Measurements from ENCODE around the gene KCNIP1.

Gene KCNIP1

DNA sequence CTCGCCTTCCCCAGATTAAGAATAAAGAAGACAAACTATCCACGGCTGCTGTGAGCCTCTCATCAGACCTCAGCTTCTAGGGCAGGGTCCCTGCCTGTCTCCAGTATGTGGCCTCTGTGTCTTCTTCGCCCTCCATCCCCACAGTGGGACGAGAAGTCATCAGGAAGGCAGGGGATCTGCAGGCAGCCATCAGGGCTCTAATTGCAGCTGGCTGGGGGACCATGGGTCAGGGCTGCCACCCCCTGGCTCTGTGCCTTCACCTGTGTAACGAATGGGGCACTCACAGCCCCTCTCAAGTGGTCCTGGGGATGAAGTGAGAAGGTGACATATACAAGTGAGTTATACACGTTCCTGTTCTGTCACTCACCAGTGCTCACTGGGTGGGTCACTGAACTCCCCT is 139.8 kb downstream of the KCNIP1 start:
- DNase-seq (ENCODE audit: low read depth) = no peak

DNA sequence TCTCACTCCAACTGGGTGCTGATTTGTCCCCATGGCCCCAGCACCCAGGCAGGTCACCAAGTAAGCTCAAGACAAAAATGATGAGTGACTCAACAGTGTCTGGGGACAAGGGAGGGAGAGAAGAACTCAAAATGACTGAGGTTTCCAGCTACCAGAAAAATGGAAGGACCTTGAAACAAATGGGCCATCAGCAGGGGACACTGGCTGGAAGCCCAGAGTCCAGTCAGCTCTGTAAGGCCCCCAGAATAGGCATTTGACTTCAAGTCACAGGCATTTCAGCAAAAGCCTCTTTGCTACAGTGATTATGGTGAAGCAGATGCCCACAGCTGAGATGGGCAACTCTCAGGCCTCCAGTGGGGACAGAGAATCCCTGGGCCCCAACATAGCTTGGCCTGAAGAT is 140.7 kb downstream of the KCNIP1 start:
- no peak for DNase-seq (ENCODE audit: low read depth)

DNA sequence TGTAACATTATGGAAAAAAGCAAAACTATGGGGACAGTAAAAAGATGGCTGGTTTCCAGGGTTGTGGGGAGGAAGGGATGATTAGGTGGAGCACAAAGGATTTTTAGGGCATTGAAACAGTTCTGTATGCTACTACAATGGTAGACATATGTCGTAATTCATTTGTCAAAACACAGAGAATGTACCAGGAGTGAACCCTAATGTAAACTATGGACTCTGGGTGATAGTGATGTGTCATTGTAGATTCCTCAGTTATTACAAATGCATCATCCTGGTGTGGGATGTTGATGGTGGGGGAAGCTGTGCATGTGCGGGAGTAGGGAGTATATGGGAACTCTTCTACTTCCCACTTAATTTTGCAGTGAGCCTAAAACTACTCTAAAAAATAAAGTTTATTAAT is 144.7 kb downstream of the KCNIP1 start:
- peak; percentile 32 for DNase-seq (ENCODE audit: low read depth)

DNA sequence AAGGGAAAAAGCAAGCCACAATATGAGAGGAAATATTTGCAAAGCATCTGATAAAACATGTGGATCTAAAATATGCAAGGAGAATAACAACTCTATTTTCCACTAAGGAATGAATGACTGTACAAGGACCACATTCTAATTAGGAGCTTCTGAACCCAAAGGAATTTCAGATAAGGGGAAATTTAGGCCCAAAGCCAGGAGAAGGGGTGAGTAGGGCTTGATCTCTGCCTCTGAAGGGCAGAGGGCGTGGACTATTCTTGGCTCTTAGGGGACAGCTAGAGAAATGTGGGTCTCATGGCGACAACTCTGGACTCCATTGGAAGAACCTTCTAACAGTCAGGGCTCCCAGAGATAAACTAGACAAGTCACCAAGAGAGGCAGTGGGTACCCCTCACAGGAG is 147.0 kb downstream of the KCNIP1 start:
- no peak for DNase-seq (ENCODE audit: low read depth)

DNA sequence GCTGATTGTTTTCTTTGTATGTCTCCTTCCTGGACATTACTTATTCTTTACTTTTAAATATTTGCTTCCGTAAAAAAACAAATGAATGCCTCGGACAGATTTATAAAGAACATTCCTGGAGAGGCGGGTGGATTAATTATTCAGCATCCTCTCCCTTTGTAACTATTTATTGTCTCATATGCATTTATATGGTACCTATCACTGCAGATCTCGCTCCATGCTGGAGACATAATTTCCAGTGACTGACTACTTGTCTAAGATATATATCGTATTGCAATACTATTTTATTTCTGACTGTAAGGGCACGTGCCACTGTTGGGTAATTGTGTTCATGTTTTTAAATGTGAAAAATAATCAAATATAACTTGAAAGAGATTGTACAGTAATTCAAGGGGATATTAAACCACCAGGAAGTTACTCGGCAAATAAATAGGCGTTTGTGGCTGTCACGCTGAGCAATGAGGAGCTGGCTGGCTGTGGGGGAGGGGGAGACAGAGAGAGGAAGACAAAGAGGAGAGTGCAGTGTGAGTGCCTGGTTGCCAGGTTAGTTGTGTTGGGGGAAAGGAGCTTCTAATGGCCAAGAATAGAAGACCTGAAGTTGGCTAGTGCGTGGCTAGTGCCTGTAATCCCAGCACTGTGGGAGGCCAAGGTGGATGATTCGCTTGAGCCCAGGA is 147.9 kb downstream of the KCNIP1 start:
- DNase-seq (ENCODE audit: low read depth) = no peak

DNA sequence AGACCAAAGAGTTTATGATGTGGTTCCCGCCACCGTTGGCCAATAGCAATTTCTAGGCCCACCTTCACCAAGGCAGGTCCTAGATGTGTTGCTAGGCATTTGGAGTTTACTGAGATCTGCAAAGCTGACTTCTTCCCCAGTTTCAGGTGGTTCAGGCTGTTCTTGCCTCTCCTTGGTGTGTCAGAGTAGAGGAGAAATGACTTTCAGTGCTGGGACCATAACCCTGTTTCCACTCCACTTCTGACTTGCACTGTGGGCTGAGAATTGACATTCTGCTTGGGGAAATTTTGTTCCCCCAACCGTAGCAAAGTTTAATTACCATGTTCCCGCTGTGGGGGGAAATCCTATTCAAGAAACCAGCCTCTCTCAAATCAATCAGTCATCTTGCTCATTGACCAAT is 151.7 kb downstream of the KCNIP1 start:
- DNase-seq (ENCODE audit: low read depth) = no peak

DNA sequence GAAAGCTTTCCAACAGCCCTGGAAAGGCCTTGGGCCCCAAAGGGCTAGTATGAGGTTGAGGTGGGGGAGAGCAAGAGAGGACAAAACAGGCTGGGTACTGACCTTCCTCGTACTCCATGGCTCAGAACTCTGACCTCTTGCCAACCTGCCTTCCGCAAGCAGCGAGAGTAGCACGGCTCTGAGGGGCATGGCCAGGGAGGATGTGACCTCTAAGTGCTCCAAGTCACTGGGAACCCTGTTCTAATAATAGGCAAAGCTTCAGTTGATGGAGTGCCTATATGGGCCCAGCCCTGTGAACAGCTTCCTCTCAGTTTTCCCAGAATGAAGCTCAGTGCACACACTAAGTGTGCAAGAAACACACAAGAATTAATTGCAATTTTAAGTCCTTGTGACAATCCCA is 152.1 kb downstream of the KCNIP1 start:
- DNase-seq (ENCODE audit: low read depth) = no peak

DNA sequence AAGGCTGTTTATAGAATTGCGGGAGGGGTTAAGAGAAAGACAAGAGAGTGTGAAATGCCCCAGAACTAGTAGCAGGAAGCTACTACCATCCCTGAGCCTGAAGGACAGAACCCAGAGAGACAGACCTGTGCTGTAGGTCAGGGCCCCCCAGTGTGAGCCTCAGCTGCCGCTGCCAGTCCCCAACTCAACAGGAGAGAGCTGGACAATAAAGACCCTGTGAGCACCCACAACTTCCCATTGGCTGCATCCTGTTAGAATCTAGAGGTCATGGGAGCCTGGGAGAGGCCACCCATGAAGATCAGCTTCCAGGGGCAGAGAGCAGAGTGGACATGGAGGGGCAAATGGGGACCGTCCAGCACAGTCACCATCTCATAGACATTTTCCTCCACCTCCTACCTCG is 152.5 kb downstream of the KCNIP1 start:
- DNase-seq (ENCODE audit: low read depth) = no peak

DNA sequence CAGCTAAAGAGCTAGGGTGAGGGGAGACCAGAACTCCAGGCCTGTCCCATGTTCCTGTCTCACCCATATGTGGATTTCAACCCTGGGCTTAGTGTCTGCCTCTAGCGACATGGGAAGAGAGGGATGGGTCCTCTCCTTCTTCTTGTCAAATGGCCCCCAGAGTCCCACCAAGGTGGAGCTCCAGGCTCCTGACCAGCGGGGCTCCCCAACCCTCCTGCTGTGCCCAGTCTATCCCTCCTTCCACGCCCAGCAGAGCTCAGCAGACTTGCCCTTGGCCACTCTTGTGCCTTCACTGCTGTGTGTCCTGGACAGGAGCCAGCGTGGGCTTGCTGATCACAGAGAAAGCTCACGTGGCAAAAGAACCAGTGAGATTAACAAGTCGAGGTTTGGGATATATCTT is 156.7 kb downstream of the KCNIP1 start:
- no peak for DNase-seq (ENCODE audit: low read depth)

DNA sequence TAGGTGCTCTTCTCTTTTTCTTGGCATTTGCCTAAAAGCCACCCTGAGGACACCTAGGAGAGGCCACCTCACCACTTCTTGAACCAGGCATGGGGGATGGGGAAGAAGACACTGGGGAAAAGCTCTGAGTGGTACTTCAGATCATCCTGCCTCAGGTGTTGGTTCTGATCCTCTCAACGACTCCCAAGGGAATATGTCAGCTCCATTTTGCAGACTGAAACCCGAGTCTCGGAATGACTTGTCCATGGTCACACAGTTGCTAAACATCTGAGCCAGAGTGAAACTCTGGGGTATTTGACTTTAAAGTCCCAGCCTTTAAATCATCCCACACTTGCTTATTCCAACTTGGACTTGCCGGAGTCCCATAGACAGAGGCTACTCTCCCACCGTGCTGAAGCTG is 159.1 kb downstream of the KCNIP1 start:
- no peak for DNase-seq (ENCODE audit: low read depth)

DNA sequence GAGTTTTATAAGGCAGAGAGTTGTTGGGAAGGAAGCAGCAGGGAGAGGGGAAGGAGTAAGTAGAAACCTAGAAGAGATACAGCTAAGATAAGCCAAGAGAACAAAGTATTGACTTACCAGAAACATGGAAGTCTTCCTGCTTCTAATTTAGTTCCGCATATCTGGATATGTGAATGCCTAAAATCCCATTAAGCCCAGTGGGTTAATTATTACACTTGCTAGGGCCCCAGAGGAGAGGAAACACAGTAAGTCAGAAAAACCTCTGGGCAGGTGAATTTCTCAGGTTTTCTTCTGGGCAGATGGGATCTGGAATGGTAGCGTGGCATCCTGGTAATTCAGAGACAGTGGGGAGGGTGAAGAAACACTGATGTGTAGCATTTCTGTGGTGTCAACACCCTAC is 175.0 kb downstream of the KCNIP1 start:
- no peak for DNase-seq (ENCODE audit: low read depth)

DNA sequence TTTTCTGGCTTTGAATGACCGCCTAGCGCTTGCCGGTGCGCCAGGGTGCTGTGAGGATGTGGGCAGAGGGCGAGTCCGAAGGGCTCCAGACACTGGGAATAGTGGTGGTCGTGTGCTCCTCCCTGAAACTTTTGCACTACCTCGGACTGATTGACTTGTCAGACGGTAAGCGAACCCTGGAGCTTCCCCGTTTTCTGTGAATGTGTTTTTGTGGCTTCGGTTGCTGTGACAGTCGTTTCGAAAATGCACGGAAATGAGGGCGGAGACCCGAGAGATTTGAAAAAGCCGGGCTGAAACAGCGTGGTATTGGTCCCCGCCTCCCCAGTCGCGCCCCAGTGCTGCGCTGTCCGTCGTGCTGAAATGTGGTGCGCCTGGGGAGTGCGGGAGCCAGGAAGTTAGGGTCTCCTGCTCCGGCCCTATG is 177.2 kb downstream of the KCNIP1 start:
- DNase-seq (ENCODE audit: low read depth) = no peak

DNA sequence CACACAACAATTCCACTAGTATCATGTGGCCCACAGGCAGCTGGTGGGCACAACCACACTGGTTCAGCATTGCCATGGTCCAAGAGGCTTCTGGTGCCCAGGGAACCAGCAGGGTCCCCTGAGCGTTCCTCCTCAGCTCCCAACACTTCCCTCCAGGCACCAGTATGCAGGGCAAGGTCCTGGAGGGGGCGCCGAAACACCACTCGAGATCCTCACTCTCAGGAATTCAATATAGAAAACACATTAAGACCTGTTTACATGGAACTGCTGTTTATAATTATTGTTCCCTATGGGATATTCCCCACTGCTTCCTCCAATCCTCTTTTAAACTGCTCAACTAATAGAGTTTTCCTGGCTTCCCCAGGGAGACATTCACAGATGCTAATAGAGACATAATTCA is 187.8 kb downstream of the KCNIP1 start:
- DNase-seq (ENCODE audit: low read depth) = no peak

DNA sequence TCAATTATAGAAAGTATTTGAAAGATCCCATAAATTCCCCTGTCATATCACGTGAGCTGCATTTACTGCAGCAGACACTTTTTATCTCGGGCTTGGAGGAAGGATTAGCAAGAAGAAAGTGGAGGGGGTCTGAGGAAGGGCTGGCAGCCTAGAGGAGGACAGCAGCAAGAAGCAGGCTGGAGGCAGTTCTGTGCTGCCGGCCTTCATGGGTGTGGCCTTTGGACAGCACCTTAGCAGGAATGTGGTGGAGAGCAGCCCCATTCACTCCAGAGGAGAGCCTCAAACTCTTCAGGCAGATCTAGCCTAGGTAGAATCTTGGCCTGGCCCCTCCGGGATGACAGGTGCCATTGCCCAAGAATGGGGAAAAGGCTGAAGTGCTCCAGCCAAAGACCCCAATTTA is 189.9 kb downstream of the KCNIP1 start:
- DNase-seq (ENCODE audit: low read depth) = no peak

DNA sequence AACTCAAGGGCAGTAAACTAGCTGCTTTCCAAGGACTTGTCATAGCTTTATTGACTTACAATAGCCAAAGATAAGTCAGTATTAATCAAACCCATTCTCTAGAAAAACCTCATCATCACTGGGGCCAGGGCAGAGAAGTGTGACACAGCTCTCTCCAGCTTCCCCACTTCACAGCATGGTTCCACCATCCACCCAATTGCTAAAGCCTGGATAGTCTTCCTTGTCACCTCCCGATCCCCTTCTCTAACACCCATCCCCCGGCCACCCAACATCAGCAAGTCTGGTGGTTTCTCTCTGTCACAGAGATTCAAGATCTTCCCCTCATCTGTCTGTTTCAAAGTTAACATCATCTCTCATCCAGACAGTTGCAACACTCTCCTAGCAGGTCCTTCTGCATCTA is 191.1 kb downstream of the KCNIP1 start:
- no peak for DNase-seq (ENCODE audit: low read depth)

DNA sequence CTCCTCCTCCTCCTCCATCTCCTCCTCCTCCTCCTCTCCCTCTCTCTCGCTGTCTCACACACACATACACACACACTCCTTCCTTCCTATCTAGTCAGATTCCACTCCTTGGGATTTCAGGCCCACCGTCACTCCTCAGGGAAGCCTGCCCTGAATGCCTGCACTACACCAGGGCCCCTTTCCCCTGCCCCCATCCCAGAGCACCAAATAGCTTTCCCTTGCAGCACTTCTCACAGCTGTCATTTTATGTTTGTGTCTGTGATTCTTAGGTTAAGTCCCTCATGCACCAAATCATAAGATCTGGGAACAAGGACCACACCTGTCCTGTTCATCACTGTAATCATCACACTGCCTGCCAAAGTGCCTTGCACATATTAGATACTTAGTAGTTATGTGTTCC is 193.2 kb downstream of the KCNIP1 start:
- DNase-seq (ENCODE audit: low read depth) = no peak

DNA sequence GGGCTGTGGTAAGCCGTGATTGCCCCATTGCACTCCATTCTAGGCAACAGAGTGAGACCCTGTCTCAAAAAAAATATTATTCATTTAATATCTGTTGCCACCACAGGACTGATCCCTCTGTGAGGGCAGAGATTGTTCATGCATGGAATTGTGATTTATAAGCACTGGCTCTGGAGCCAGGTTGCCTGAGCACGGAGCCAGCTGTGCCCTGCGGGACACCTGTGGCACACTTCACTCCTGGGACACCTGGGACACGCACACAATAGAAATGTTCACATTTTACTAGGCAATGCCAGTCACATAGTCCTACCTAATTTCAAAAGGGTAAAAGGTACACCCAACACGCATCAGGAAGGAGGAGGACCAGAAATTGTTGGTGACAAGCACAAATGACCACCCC is 196.7 kb downstream of the KCNIP1 start:
- DNase-seq (ENCODE audit: low read depth) = no peak

DNA sequence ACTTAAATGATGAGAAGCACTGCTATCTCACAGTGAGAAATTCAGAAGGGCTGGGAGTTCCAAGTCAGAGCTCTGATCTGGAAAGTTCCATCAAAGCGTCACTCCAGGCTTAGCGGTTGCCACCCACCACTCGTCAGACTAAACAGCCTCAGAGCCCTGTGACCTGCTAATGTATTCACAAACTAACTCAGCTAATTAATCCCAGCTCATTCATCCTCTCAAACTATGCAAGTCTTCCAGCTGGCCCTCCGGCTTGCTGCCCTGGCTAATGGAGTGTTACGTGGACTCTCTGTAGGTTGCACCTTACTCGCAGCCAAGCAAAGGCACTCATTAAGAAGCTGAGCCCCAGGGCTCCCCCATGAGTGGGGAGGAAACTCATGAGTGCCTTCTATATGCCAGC is 197.5 kb downstream of the KCNIP1 start:
- no peak for DNase-seq (ENCODE audit: low read depth)

DNA sequence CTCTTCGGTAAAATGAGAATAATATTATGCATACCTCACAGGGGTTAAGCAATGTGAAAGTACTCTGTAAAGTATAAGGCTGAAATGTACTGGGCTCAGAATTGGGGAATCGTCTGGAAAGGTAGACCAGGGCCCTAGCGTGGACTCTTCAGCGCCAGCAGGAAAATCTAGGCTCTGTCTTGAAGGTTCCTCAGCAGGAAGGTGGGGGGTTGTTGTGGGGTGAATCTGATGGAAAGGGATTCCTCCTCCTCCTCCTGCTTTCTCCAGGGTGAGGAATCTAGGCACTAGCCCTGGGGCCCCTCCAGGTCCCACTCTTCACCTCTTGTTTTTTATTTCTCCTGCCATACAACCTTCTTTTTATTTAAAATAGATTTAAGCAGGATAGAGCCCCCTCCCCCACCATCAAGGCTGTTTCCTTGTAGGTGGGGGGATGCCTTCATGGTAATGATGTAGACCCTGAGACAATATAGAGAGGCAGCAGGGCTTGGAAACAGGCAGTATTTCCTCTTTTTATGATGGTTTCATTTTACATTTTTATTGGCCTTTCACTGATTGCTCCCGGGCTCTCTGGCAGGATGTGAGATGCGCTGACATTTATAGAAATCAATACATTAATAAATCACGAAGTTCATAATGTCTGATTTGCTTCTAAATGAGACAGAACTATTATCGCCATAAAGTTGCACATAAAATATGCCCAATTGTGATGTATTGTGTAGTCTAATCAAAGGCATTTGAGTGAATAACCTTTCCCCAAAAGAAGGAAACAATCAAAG is 200.8 kb downstream of the KCNIP1 start:
- DNase-seq (ENCODE audit: low read depth) = no peak

DNA sequence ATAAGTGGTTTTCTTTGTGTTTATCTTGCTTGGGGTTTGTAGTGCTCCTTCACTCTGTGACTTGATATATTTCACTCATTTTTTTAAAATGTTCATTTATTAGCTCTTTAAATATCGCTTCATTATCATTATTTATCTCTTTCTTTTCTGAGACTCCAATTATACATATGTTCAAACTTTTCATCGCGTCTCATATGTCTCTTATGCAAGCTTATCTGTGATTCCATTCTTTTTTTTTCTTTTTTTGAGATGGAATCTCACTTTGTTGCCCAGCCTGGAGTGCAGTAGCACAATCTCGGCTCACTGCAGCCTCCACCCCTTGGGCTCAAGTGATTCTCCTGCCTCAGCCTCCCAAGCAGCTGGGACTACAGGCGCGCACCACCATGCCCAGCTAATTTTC is 205.8 kb downstream of the KCNIP1 start:
- no peak for DNase-seq (ENCODE audit: low read depth)

DNA sequence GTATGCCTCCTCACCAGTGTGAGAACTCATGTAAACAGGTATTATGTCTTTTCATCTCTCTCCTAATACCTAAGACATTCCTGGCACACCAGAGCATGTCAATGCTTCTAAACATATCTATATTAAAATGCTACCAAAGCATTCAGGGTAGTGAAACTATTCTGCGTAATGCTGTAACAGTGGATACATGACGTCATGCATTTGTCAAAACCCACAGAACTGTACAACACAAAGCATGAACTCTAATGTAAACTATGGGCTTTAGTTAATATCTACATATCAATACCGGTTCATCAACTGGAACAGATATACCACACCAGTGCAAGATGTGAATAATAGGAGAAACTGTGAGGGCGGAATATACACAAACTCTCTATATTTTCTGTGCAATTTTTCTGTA is 207.5 kb downstream of the KCNIP1 start:
- no peak for DNase-seq (ENCODE audit: low read depth)

DNA sequence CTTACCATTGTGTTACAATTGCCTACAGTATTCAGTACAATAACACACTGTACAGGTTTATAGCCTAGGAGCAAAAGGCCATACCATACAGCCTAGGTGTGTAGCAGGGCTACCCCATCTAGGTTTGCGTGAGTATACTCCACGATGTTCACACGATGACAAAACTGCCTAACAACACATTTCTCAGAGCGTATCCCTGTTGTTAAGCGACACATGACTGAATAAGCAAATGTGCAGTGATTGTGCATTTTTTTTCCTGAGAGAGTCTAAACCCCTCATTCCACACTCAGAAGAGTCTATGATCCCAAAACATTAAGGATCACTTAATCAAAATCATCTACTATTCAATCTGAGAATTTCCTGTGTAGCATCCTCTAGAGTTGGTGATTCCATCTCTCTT is 211.3 kb downstream of the KCNIP1 start:
- no peak for DNase-seq (ENCODE audit: low read depth)

DNA sequence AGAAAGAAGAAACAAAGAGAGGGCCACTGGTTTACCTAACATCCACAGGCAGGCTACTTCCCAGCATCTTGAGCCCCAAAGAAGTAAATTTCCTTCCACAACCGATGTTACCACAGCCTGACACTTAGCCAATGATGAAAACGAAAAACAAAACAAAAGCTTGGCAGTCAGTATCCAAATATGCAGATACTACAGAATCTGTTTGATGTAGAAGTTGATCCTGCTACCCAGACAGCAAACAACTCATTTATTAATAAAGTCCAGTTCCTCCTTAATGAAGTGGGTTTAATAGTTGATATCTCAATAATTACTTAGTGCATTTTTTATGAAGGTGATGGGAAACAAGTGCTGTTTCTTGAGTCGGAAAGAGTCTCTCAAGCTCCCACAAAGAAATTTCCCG is 212.6 kb downstream of the KCNIP1 start:
- no peak for DNase-seq (ENCODE audit: low read depth)

DNA sequence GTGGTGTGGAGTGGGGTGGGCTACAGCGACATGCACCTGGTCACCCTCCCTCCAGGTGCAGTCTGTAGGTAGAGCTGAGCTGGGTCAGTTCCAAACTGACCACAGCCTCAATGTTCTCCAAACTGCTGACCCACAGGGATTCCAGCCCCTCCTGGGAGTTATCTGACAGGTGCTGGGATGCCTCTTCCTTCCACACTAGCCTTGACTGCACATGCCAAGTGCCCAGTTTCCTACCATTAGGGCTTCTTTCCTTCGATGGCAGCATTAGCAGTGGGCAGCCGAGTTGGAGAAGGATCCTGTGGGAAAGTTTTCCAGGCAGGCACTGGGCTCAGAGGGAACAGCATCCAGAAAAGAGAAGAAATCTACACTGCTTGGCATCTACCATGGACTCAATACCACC is 215.7 kb downstream of the KCNIP1 start:
- DNase-seq (ENCODE audit: low read depth) = no peak

All from non-pigmented ciliary epithelial cell (primary cell).